GM21390 (cell line): ENCODE data around the gene SLC7A8.
"Not testable (repeated sequence)": the region's sequence is repeated elsewhere in the genome, so short reads cannot be mapped to it uniquely, and the experiment has no call there.

Source experiments
- ATAC-seq: cut with Tn5 transposase; IDR thresholded peaks from one replicate; pipeline ENCODE4 v1.9.1; 2021; ENCODE audit not compliant: unreplicated experiment

The SLC7A8 gene

GRCh38 chr14:23183479-23183878, at the start of gene SLC7A8:
SLC7A8 (minus strand) TSS chr14:23183660; CDS start chr14:23182914, 746 bp downstream.
- ATAC-seq, result no peak

- not testable (repeated sequence) for ATAC-seq
Measured at GRCh38 chr14:23232241-23232808, 48.9 kb upstream of the SLC7A8 start.

GRCh38 chr14:23228812-23229211, 45.4 kb upstream of the SLC7A8 start:
- no peak for ATAC-seq

- ATAC-seq, result no peak
Measured at GRCh38 chr14:23227566-23227965, 44.1 kb upstream of the SLC7A8 start.

GRCh38 chr14:23224958-23225357, 41.5 kb upstream of the SLC7A8 start:
- not testable (repeated sequence) for ATAC-seq

- ATAC-seq, result no peak
Measured at GRCh38 chr14:23219075-23219474, 35.6 kb upstream of the SLC7A8 start.

GRCh38 chr14:23217032-23218020, 33.9 kb upstream of the SLC7A8 start:
- ATAC-seq, result no peak

- ATAC-seq, result no peak
Measured at GRCh38 chr14:23215421-23215820, 32.0 kb upstream of the SLC7A8 start.

GRCh38 chr14:23209651-23210423, 26.4 kb upstream of the SLC7A8 start:
- no peak for ATAC-seq

GRCh38 chr14:23208324-23208723, 24.9 kb upstream of the SLC7A8 start:
- ATAC-seq, result no peak

GRCh38 chr14:23207146-23207540, 23.7 kb upstream of the SLC7A8 start:
- ATAC-seq, result no peak

GRCh38 chr14:23206422-23207145, 23.1 kb upstream of the SLC7A8 start:
- no peak for ATAC-seq

GRCh38 chr14:23202001-23202400, 18.5 kb upstream of the SLC7A8 start:
- ATAC-seq, result no peak

GRCh38 chr14:23199141-23199540, 15.7 kb upstream of the SLC7A8 start:
- not testable (repeated sequence) for ATAC-seq

- not testable (repeated sequence) for ATAC-seq
Measured at GRCh38 chr14:23196487-23196886, 13.0 kb upstream of the SLC7A8 start.

GRCh38 chr14:23195552-23196101, 12.2 kb upstream of the SLC7A8 start:
- no peak for ATAC-seq

GRCh38 chr14:23193432-23193831, 10.0 kb upstream of the SLC7A8 start:
- ATAC-seq, result no peak

- no peak for ATAC-seq
Measured at GRCh38 chr14:23187925-23188324, 4.5 kb upstream of the SLC7A8 start.

- ATAC-seq, result no peak
Measured at GRCh38 chr14:23186913-23187654, 3.6 kb upstream of the SLC7A8 start.

GRCh38 chr14:23185063-23185462, 1.6 kb upstream of the SLC7A8 start:
- no peak for ATAC-seq
